ENCODE measurements around the gene PKP4.

DNA sequence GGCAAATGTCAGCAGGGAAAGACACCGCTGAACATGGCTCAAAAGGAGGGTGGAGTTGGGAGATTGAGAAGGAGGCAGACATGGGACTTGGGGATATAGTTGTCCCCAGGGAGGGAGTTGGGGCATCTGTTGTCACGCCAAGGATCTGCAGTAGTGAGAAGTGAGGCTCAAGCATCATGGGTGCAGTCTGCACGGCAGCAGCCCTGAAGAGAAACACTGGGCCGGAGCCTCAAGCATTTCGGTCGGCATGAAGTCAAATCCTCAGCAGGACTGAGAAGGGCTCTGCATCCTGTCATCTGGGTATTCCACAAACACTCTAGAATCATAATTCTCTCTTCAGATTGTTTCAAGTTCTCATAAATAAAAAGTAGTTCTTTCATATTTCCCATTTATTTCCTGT is 205.7 kb downstream of the PKP4 start:
- no peak for TF ChIP-seq CTCF (IDR thresholded peaks at IDR 0.05)
- no peak for TF ChIP-seq POLR2AphosphoS5 (IDR thresholded peaks at IDR 0.05)
- TF ChIP-seq POLR2A (IDR thresholded peaks at IDR 0.05), result no peak
- no peak for TF ChIP-seq EP300 (IDR thresholded peaks at IDR 0.05)
